HepG2 (cell line): ENCODE measurements around the gene RSF1. TPM values are rescaled to one million over a fixed set of nuclear protein-coding genes. Genes with fewer than 3 reads are reported as not detected.

Source experiments
- ATAC-seq: fragments of 200-7000 bp; cut with Tn5 transposase; 3 replicates; pipeline ENCODE4 v1.9.1; 2020; ENCODE audit warnings: mild to moderate bottlenecking, moderate library complexity
- BruUV-seq: library from RNA; stranded (reverse); fragments of 400-500 nt; replicated peaks from 2 replicates; lab custom pipeline; 2021; lab: Mats Ljungman, UMichigan
- CTCF ChIA-PET: fragments of 300-600 bp; formaldehyde crosslinking; extraction: SDS; loops from one replicate; lab custom pipeline; 2021; ENCODE audit warnings: low total read pairs, inconsistent platforms, low intra/inter-chr PET ratio; lab: Yijun Ruan, JAX
- POLR2A ChIA-PET: fragments of 350-600 bp; sonication (Branson Sonifier 250); formaldehyde crosslinking; loops from one replicate; lab custom pipeline; 2020; ENCODE audit warnings: antibody characterized with exemption, inconsistent platforms; lab: Yijun Ruan, JAX
- DNase-seq: peaks from one replicate; pipeline ENCODE4 v3.0.0-alpha.2; 2015; ENCODE audit warnings: low spot score
- FAIRE-seq: peaks from 3 replicates; lab custom pipeline; 2011; peaks lifted over from hg19 to GRCh38; lab: Jason Lieb, UNC
- H2AFZ ChIP-seq: one replicate; pipeline ENCODE4 v1.6.1; 2011; ENCODE audit warnings: low read length, inconsistent platforms
- H3K27ac ChIP-seq: fragments of 300-600 bp; 3 replicates; pipeline ENCODE4 v1.8.0; 2011; ENCODE audit warnings: mixed run types, mild to moderate bottlenecking, mixed read lengths, low read length, inconsistent platforms; ENCODE audit not compliant: insufficient read depth; ENCODE audit errors: extremely low read length
- H3K27me3 ChIP-seq, 2 experiments: fragments of 200-600 bp in 1 of 2; 2 replicates in 1 of 2; 3 replicates in 1 of 2; pipeline versions ENCODE4 v1.6.0 to v1.8.0; 2011; ENCODE audit warnings: low read length in 2 of 2, mild to moderate bottlenecking in 2 of 2, moderate library complexity in 2 of 2, inconsistent platforms in 1 of 2; ENCODE audit not compliant: insufficient read depth in 2 of 2, control insufficient read depth in 1 of 2
- H3K36me3 ChIP-seq, 2 experiments: fragments of 200-600 bp in 1 of 2; replicated peaks in 1 of 2; 2 replicates in 1 of 2; 3 replicates in 1 of 2; pipeline versions ENCODE4 v1.5.1 to v1.8.0; 2011; ENCODE audit warnings: low read length in 2 of 2, inconsistent platforms in 1 of 2; ENCODE audit not compliant: insufficient read depth in 2 of 2, control insufficient read depth in 1 of 2
- H3K4me1 ChIP-seq: 2 replicates; pipeline ENCODE4 v1.5.1; 2012; ENCODE audit warnings: low read length, inconsistent platforms; ENCODE audit not compliant: insufficient read depth
- H3K4me2 ChIP-seq: 2 replicates; pipeline ENCODE4 v1.6.0; 2011; ENCODE audit warnings: low read depth, low read length, inconsistent platforms
- H3K4me3 ChIP-seq, 3 experiments: fragments of 200-600 bp in 1 of 3; sonication (generic), shearing (Covaris generic) in 1 of 3; replicated peaks in 1 of 3; 2 replicates each; pipeline ENCODE4 v1.5.1; 2011 to 2016; ENCODE audit warnings: low read length in 3 of 3, inconsistent platforms in 2 of 3, low read depth in 2 of 3, mild to moderate bottlenecking in 2 of 3, control low read depth in 1 of 3, mixed read lengths in 1 of 3; ENCODE audit not compliant: insufficient read depth in 1 of 3
- H3K79me2 ChIP-seq: one replicate; pipeline ENCODE4 v1.6.1; 2011; ENCODE audit warnings: low read length, inconsistent platforms; ENCODE audit not compliant: insufficient read depth
- H3K9ac ChIP-seq: 2 replicates; pipeline ENCODE4 v1.6.0; 2011; ENCODE audit warnings: mild to moderate bottlenecking, low read depth, low read length, inconsistent platforms; ENCODE audit not compliant: insufficient read depth
- H3K9me3 ChIP-seq: 2 replicates; pipeline ENCODE4 v1.5.1; 2012; ENCODE audit warnings: mild to moderate bottlenecking, low read length
- H4K20me1 ChIP-seq: 2 replicates; pipeline ENCODE4 v1.6.0; 2011; ENCODE audit warnings: inconsistent platforms, mild to moderate bottlenecking, low read length, moderate library complexity; ENCODE audit not compliant: insufficient read depth
- KAT8 ChIP-seq: IDR thresholded peaks from 2 replicates; pipeline ENCODE4 v1.6.1; 2016; ENCODE audit warnings: missing genetic modification reagents, missing compliant biosample characterization
- KIAA2018 ChIP-seq: sonication (generic); formaldehyde crosslinking; IDR thresholded peaks from 2 replicates; pipeline ENCODE4 v1.5.0; 2020; ENCODE audit warnings: mild to moderate bottlenecking, missing genetic modification reagents, borderline replicate concordance
- SALL1 ChIP-seq: sonication (generic); formaldehyde crosslinking; IDR thresholded peaks from 2 replicates; pipeline ENCODE4 v1.8.0; 2022; ENCODE audit warnings: mild to moderate bottlenecking, missing genetic modification reagents
- TRAFD1 ChIP-seq: sonication (generic); formaldehyde crosslinking; IDR thresholded peaks from 2 replicates; pipeline ENCODE4 v1.5.1; 2020; ENCODE audit warnings: missing genetic modification reagents, mild to moderate bottlenecking, borderline replicate concordance
- YEATS4 ChIP-seq: sonication (generic); formaldehyde crosslinking; IDR thresholded peaks from 2 replicates; pipeline ENCODE4 v1.4.0; 2020; ENCODE audit warnings: missing genetic modification reagents, borderline replicate concordance
- ZNF253 ChIP-seq: sonication (generic); formaldehyde crosslinking; IDR thresholded peaks from 2 replicates; pipeline ENCODE4 v1.8.0; 2022; ENCODE audit warnings: mild to moderate bottlenecking, missing genetic modification reagents, borderline replicate concordance
- ZNF263 ChIP-seq: sonication (generic); formaldehyde crosslinking; IDR thresholded peaks from 2 replicates; pipeline ENCODE4 v1.4.0; 2020; ENCODE audit warnings: missing genetic modification reagents
- ZNF331 ChIP-seq: sonication (generic); formaldehyde crosslinking; IDR thresholded peaks from 2 replicates; pipeline ENCODE4 v1.4.0; 2020; ENCODE audit warnings: missing genetic modification reagents
- ZNF7 ChIP-seq: IDR thresholded peaks from 2 replicates; pipeline ENCODE4 v1.6.1; 2016; ENCODE audit warnings: missing biosample characterization, missing genetic modification reagents
- ZNF780A ChIP-seq: sonication (generic); formaldehyde crosslinking; IDR thresholded peaks from 2 replicates; pipeline ENCODE4 v1.8.0; 2022; ENCODE audit warnings: mild to moderate bottlenecking, missing genetic modification reagents, moderate library complexity
- WGBS: methylation state at CpG from one replicate; pipeline ENCODE4 v1.1.6; 2017; ENCODE audit warnings: low lambda C conversion rate; 5-methylcytosine and 5-hydroxymethylcytosine counted together
- in situ Hi-C: cut with HindIII; loops from 2 replicates; pipeline ENCODE4 v1.10.0; 2017; ENCODE audit warnings: low pct_unique_long_range_greater_than_20kb; ENCODE audit not compliant: extremely low pct_ligation_motif_present
- intact Hi-C: fragments of 100-400 bp; cut with micrococcal nuclease; formaldehyde crosslinking; loops from one replicate; pipeline ENCODE4 v1.10.0; 2022; ENCODE audit not compliant: unreplicated experiment
- polyA plus RNA-seq, 8 experiments: library from polyadenylated mRNA; depleted of rRNA in 3 of 8; stranded (reverse) in 7 of 8; unstranded in 1 of 8; fragments of >200 nt; fragmentation: Illumina TruSeq in 4 of 8; extraction: Trizol in 4 of 8; gene quantifications; 2 replicates each; pipeline versions ENCODE4 v1.2.1 to v1.2.3, GENCODE V29; 2011 to 2016; ENCODE audit warnings: low read depth in 4 of 8, missing spikeins in 1 of 8, mixed read lengths in 1 of 8; ENCODE audit not compliant: insufficient read depth in 1 of 8
- total RNA-seq, 5 experiments: library from RNA; depleted of rRNA; stranded (reverse); fragments of >200 nt; fragmentation: Illumina TruSeq; extraction: Trizol; gene quantifications; 2 replicates each; pipeline ENCODE4 v1.2.3, GENCODE V29; 2016; ENCODE audit warnings: low read depth in 1 of 5

Gene RSF1
- total and polyA plus RNA-seq, 2 of the 13 experiments (the other 11 are each of a cell fraction or from before 2014, with no cell fraction given), result 15.5 to 33.1 TPM

DNA sequence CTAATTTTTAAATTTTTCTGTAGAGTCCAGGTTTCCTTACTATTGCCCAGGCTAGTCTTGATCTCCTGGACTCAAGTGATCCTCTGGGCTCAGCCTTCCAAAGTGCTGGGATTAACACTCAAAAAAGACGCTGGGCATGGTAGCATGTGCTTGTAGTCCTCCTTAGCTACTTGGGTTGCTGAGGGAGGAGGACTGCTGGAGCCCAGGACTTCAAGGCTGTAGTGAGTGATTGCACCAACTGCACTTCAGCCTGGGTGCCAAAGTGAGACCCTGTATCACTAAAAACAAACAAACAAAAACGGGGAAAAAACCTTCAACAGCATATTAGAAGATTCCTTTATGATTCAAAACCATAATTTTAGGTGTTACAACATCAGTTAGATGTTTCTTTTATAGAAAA lies 44.6 kb downstream of the RSF1 start:
- POLR2A ChIA-PET, result no interaction called here

DNA sequence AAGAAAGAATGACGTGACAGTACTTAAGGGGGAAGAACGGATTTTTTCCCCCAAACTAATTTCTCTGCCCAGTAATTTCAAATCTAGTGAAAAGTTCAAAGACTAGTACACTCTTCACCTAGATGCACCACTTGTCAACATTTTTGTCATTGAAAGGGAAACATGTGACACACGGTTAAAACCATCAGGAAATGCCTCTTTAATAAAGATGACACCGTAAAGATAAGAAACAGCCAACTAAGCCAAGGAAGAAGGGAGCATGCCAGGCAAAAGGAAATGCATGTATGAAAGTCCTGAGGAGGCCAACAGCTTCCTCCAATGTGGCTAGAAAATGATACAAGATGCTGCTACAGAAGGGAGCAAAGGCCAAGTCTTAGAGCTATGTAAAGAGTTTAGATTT lies 49.4 kb downstream of the RSF1 start:
- H3K4me3 ChIP-seq, result no peak overlapping the region
- peaks cover 0 to 1% of the 10 kb centered on the region in 2 experiments; a peak in 1 of 5 replicates for H3K36me3 ChIP-seq
- H3K4me1 ChIP-seq, result peaks cover 15% of the 10 kb centered on the region
- H3K4me2 ChIP-seq, result no peak overlapping the region
- H2AFZ ChIP-seq, result no peak overlapping the region
- no TSS peak for BruUV-seq
- no peaks in the 10 kb centered on the region for H3K9me3 ChIP-seq
- H3K27me3 ChIP-seq, result no peaks in the 10 kb centered on the region
- no peak overlapping the region for H3K9ac ChIP-seq
- POLR2A ChIA-PET, result no interaction called here
- H4K20me1 ChIP-seq, result 0 out of 2 replicates have a peak, but pooled peaks cover 8% of the 10 kb centered on the region
- CTCF ChIA-PET, result no interaction called here
- DNase-seq, result no peak
- intact Hi-C loops (no loop called here), in situ Hi-C loops (no loop called here)
- no peak for ATAC-seq
- FAIRE-seq, result no peak
- peaks cover 51% of the 10 kb centered on the region for H3K79me2 ChIP-seq
- WGBS, result 91% methylated on average over 4 of the region's 4 CpGs
- H3K27ac ChIP-seq, result no peak overlapping the region
- TF ChIP-seq TRAFD1 (no peak), ZNF331 (CRISPR knock-in tag) (no peak), KAT8 (CRISPR knock-in tag) (no peak), ZNF780A (CRISPR knock-in tag) (no peak), KIAA2018 (CRISPR knock-in tag) (no peak), ZNF253 (CRISPR knock-in tag) (no peak), YEATS4 (no peak)

More for the DNA sequence above, 44.6 kb downstream of the RSF1 start:
- ATAC-seq (no peak; the same call in 2 of the 3 replicates), DNase-seq (no peak), FAIRE-seq (no peak)
- BruUV-seq, result no TSS peak
- no peak overlapping the region for H3K4me2 ChIP-seq
- no peak overlapping the region for H3K27ac ChIP-seq
- H3K79me2 ChIP-seq, result peaks cover 48% of the 10 kb centered on the region
- 61% methylated on average over 2 of the region's 2 CpGs for WGBS
- CTCF ChIA-PET, result interaction anchor here (1.2 to 1.6 kb wide), 2 partner anchors 224 to 270 kb away, joined by 7 to 10 read pairs; no protein-coding TSS in a partner anchor
- H3K9me3 ChIP-seq, result no peaks in the 10 kb centered on the region
- H4K20me1 ChIP-seq, result peaks cover 29% of the 10 kb centered on the region
- H3K36me3 ChIP-seq, result peaks cover 0 to 1% of the 10 kb centered on the region in 2 experiments; a peak in 1 of 5 replicates
- H3K27me3 ChIP-seq, result no peaks in the 10 kb centered on the region
- H3K4me1 ChIP-seq, result peaks cover 22% of the 10 kb centered on the region
- in situ Hi-C loops (loop anchor here (5.0 kb wide), 1 partner anchor 226 kb away; no protein-coding TSS in a partner anchor), intact Hi-C loops (loop anchor here (1.0 to 2.0 kb wide), 2 partner anchors 45 to 224 kb away; partner anchors contain the start of genes AAMDC and RSF1)
- TF ChIP-seq SALL1 (CRISPR knock-in tag) (peak; percentile 60), ZNF263 (CRISPR knock-in tag) (peak; percentile 90), ZNF7 (CRISPR knock-in tag) (no peak)
- no peak overlapping the region for H3K9ac ChIP-seq
- H3K4me3 ChIP-seq, result no peak overlapping the region
- no peak overlapping the region for H2AFZ ChIP-seq
